KMS-11 (cell line): ENCODE measurements around the gene KIF26A.

Experiments used
- H2AFZ ChIP-seq: fragments of 200-600 bp; sonication (generic); 2 replicates; pipeline ENCODE4 v1.6.1; 2016; ENCODE audit warnings: antibody characterized with exemption, mixed run types, low read depth
- H3K27ac ChIP-seq: fragments of 200-600 bp; sonication (generic); 2 replicates; pipeline ENCODE4 v1.6.1; 2016; ENCODE audit warnings: mild to moderate bottlenecking, mixed run types
- H3K27me3 ChIP-seq: fragments of 200-600 bp; sonication (generic); 2 replicates; pipeline ENCODE4 v1.6.1; 2017; ENCODE audit warnings: mild to moderate bottlenecking, low read depth, mixed run types, moderate library complexity; ENCODE audit not compliant: insufficient read depth
- H3K36me3 ChIP-seq: fragments of 200-600 bp; sonication (generic); 2 replicates; pipeline ENCODE4 v1.6.1; 2017; ENCODE audit warnings: mild to moderate bottlenecking, mixed run types; ENCODE audit not compliant: insufficient read depth
- H3K4me1 ChIP-seq: fragments of 200-600 bp; sonication (generic); 2 replicates; pipeline ENCODE4 v1.6.1; 2016; ENCODE audit warnings: mild to moderate bottlenecking, low read depth, mixed run types; ENCODE audit not compliant: poor library complexity, severe bottlenecking
- H3K4me2 ChIP-seq: fragments of 200-600 bp; sonication (generic); 2 replicates; pipeline ENCODE4 v1.7.0; 2016; ENCODE audit warnings: mild to moderate bottlenecking, mixed run types
- H3K4me3 ChIP-seq: fragments of 200-600 bp; sonication (generic); IDR thresholded peaks from 2 replicates; pipeline ENCODE4 v1.6.1; 2017; ENCODE audit warnings: low read depth, low read length, mixed read lengths; ENCODE audit not compliant: insufficient read depth
- H3K79me2 ChIP-seq: fragments of 200-600 bp; sonication (generic); 2 replicates; pipeline ENCODE4 v1.6.1; 2016; ENCODE audit warnings: low read depth, mixed run types; ENCODE audit not compliant: insufficient read depth
- H3K9ac ChIP-seq: fragments of 200-600 bp; sonication (generic); 2 replicates; pipeline ENCODE4 v1.6.1; 2016; ENCODE audit warnings: mild to moderate bottlenecking, mixed run types
- H4K20me1 ChIP-seq: fragments of 200-600 bp; sonication (generic); 2 replicates; pipeline ENCODE4 v1.6.1; 2016; ENCODE audit warnings: mild to moderate bottlenecking, mixed run types; ENCODE audit not compliant: insufficient read depth
- TF ChIP-seq, protein P1 (sequence below): fragments of 200-600 bp; sonication (generic); conservative IDR thresholded peaks from 2 replicates; pipeline ENCODE4 v1.6.1; 2017; ENCODE audit warnings: low read depth, mild to moderate bottlenecking, antibody characterized with exemption, low read length, moderate library complexity, mixed read lengths

KIF26A gene

DNA sequence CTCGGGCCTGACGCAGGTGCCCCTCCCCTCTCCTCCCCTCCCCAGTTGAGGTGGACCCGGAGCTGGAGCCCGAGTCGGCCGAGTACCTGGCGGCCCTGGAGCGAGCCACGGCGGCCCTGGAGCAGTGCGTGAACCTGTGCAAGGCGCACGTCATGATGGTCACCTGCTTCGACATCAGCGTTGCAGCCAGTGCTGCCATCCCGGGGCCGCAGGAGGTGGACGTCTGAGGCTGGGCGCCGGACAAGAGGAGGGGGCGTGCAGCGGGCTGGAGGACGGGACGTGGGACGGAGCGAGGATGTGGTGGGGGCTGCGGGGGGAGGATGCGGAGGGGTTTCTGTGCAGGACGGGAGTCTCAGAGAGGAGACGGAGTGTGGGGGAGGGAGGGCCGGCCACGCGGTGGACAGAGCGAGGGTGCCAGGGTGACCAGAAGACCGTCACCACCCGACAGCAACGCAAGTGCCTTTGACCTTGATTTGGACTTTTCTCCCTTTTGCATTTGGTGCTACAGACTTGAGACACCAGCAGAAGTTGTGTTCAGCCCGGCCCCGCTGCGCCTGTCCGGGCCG, 41.3 kb downstream of the KIF26A start:
- no peak overlapping the region for H3K4me3 ChIP-seq
- no peak overlapping the region for H2AFZ ChIP-seq
- H3K4me1 ChIP-seq, result no peaks in the 10 kb centered on the region
- no peak overlapping the region for H3K9ac ChIP-seq
- H3K79me2 ChIP-seq, result no peaks in the 10 kb centered on the region
- H3K36me3 ChIP-seq, result no peaks in the 10 kb centered on the region
- no peaks in the 10 kb centered on the region for H4K20me1 ChIP-seq
- no peak overlapping the region for H3K27ac ChIP-seq
- peaks cover 6% of the 10 kb centered on the region; the same call in 1 of the 2 replicates for H3K27me3 ChIP-seq
- H3K4me2 ChIP-seq, result no peak overlapping the region
- TF ChIP-seq, protein P1, sequence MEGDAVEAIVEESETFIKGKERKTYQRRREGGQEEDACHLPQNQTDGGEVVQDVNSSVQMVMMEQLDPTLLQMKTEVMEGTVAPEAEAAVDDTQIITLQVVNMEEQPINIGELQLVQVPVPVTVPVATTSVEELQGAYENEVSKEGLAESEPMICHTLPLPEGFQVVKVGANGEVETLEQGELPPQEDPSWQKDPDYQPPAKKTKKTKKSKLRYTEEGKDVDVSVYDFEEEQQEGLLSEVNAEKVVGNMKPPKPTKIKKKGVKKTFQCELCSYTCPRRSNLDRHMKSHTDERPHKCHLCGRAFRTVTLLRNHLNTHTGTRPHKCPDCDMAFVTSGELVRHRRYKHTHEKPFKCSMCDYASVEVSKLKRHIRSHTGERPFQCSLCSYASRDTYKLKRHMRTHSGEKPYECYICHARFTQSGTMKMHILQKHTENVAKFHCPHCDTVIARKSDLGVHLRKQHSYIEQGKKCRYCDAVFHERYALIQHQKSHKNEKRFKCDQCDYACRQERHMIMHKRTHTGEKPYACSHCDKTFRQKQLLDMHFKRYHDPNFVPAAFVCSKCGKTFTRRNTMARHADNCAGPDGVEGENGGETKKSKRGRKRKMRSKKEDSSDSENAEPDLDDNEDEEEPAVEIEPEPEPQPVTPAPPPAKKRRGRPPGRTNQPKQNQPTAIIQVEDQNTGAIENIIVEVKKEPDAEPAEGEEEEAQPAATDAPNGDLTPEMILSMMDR, result no peak

- Histone ChIP-seq H3K79me2 (no peaks in the 10 kb centered on the region), H3K9ac (no peak overlapping the region), H3K27ac (no peak overlapping the region), H3K36me3 (no peaks in the 10 kb centered on the region), H3K4me3 (no peak overlapping the region), H3K27me3 (peaks cover 3% of the 10 kb centered on the region; the same call in 1 of the 2 replicates), H3K4me1 (no peaks in the 10 kb centered on the region), H2AFZ (no peak overlapping the region), H4K20me1 (no peaks in the 10 kb centered on the region), H3K4me2 (no peak overlapping the region)
- TF ChIP-seq, protein P1, result no peak
Measured at GRCh38 chr14:104180561-104181165, 42.3 kb downstream of the KIF26A start.

GRCh38 chr14:104181761-104182530, 43.6 kb downstream of the KIF26A start:
- Histone ChIP-seq H3K9ac (no peak overlapping the region), H2AFZ (no peak overlapping the region), H3K4me2 (no peak overlapping the region), H3K27ac (no peak overlapping the region), H3K79me2 (no peaks in the 10 kb centered on the region), H3K27me3 (peaks cover 7% of the 10 kb centered on the region; the same call in 1 of the 2 replicates), H3K4me3 (no peak overlapping the region), H3K36me3 (no peaks in the 10 kb centered on the region), H4K20me1 (no peaks in the 10 kb centered on the region), H3K4me1 (no peaks in the 10 kb centered on the region)
- TF ChIP-seq, protein P1, result no peak

DNA sequence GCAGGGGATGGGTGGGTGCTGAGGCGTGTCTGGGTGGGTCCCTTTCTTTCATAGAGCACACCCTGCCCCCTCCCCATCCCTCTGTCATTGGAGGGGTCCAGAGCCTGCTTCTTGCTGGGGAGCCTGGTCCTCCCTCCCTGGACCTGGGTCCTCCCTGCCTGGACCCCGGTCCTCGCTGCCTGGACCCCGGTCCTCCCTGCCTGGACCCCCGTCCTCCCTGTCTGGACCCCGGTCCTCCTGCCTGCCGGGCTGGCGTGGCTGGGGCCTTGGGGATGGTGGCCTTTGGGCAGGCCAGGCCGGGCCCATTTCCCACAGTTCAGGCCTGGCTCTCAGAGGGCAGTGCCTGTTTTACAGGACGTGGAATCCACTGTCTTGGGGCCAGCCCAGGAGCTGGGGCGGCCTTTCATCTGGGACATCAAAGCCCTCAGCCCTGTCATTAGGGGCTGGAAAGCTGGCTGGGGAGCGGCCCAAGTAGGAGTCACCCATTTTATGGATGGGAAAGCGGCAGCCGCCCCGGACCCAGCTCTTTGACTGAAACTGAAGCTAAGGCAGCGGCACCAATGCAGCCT, 44.6 kb downstream of the KIF26A start:
- H3K4me1 ChIP-seq, result no peaks in the 10 kb centered on the region
- H3K4me3 ChIP-seq, result no peak overlapping the region
- TF ChIP-seq, protein P1, result no peak
- H3K27ac ChIP-seq, result no peak overlapping the region
- no peaks in the 10 kb centered on the region for H3K79me2 ChIP-seq
- no peak overlapping the region for H3K4me2 ChIP-seq
- no peaks in the 10 kb centered on the region for H3K36me3 ChIP-seq
- H3K9ac ChIP-seq, result no peak overlapping the region
- no peaks in the 10 kb centered on the region for H4K20me1 ChIP-seq
- no peak overlapping the region for H2AFZ ChIP-seq
- H3K27me3 ChIP-seq, result peaks cover 8% of the 10 kb centered on the region; the same call in 1 of the 2 replicates
